HL-60 (cell line): ENCODE data around the gene TPH2.

Experiments used
- CTCF ChIP-seq: IDR thresholded peaks from one replicate; pipeline ENCODE4 v1.5.1; 2011; ENCODE audit warnings: low read length, control low read depth, inconsistent platforms; ENCODE audit not compliant: insufficient read depth
- POLR2AphosphoS5 ChIP-seq: IDR thresholded peaks from 2 replicates; pipeline ENCODE4 v1.6.1; 2012; ENCODE audit warnings: low read depth

DNA sequence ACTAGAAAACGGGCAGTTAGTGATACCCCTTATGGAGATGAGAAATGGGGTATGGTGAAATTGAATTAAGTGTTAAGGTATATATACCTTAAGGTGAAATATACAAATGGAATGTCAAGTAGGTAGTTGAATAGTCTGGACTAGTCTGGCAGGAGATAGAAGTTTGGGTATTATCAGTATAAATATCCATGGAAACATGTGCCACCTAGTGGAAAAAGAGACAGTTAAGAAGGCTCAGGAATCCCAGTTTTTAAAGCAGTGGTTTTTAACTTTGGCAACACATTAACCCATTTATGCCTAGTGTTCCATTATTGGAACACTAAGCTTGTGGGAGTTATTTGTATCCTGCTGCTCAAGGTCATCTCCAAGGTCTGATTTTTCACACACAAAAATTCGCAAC is 38.6 kb upstream of the TPH2 start:
- TF ChIP-seq POLR2AphosphoS5 (no peak), CTCF (no peak)
